SK-N-SH treated with all-trans-retinoic acid at 6 μM for 48 hours (cell line): ENCODE results near the gene STT3A.
"Not testable (repeated sequence)": the region's sequence is repeated elsewhere in the genome, so short reads cannot be mapped to it uniquely, and the experiment has no call there.

Experiments used
- ATAC-seq: fragments of 200-7000 bp; cut with Tn5 transposase; 3 replicates; pipeline ENCODE4 v1.9.1; 2020; ENCODE audit warnings: mild to moderate bottlenecking, moderate library complexity
- ARNTL ChIP-seq: fragments of 450-650 bp; formaldehyde crosslinking; IDR thresholded peaks from 2 replicates; pipeline ENCODE4 v1.5.0; 2020; ENCODE audit warnings: low read depth, mild to moderate bottlenecking, moderate library complexity, borderline replicate concordance
- BACH2 ChIP-seq: fragments of 250-450 bp; sonication (Bioruptor Pico); IDR thresholded peaks from 2 replicates; pipeline ENCODE4 v1.9.0; 2021; ENCODE audit warnings: mild to moderate bottlenecking, borderline replicate concordance
- CREB5 ChIP-seq: fragments of 250-450 bp; sonication (Bioruptor Pico); IDR thresholded peaks from 2 replicates; pipeline ENCODE4 v1.5.1; 2020; ENCODE audit warnings: low read depth, mild to moderate bottlenecking, moderate library complexity
- CSDC2 ChIP-seq: fragments of 250-450 bp; sonication (Bioruptor Pico); IDR thresholded peaks from 2 replicates; pipeline ENCODE4 v1.5.0; 2020; ENCODE audit warnings: mild to moderate bottlenecking, moderate library complexity
- ESRRG ChIP-seq: fragments of 250-450 bp; sonication (Bioruptor Pico); IDR thresholded peaks from 2 replicates; pipeline ENCODE4 v1.6.1; 2021; ENCODE audit warnings: mild to moderate bottlenecking
- GLIS3 ChIP-seq: fragments of 250-450 bp; sonication (Bioruptor Pico); IDR thresholded peaks from 2 replicates; pipeline ENCODE4 v1.5.0; 2020; ENCODE audit warnings: mild to moderate bottlenecking, moderate library complexity
- ISL1 ChIP-seq: fragments of 250-450 bp; sonication (Bioruptor Pico); IDR thresholded peaks from 2 replicates; pipeline ENCODE4 v2.1.2; 2022; ENCODE audit warnings: mild to moderate bottlenecking, moderate library complexity
- PATZ1 ChIP-seq: fragments of 250-450 bp; sonication (Bioruptor Pico); IDR thresholded peaks from 2 replicates; pipeline ENCODE4 v1.8.0; 2020; ENCODE audit warnings: mild to moderate bottlenecking, moderate library complexity, borderline replicate concordance
- POU6F1 ChIP-seq: fragments of 250-450 bp; sonication (Bioruptor Pico); IDR thresholded peaks from 2 replicates; pipeline ENCODE4 v1.8.0; 2021; ENCODE audit warnings: low read depth, mild to moderate bottlenecking, moderate library complexity, borderline replicate concordance
- PPARA ChIP-seq: fragments of 250-450 bp; sonication (Bioruptor Pico); IDR thresholded peaks from 2 replicates; pipeline ENCODE4 v1.5.0; 2020; ENCODE audit warnings: mild to moderate bottlenecking, borderline replicate concordance
- RARB ChIP-seq: fragments of 250-450 bp; sonication (Bioruptor Pico); IDR thresholded peaks from 2 replicates; pipeline ENCODE4 v1.8.0; 2021; ENCODE audit warnings: mild to moderate bottlenecking, moderate library complexity
- SNAI2 ChIP-seq: fragments of 250-450 bp; sonication (Bioruptor Pico); IDR thresholded peaks from 2 replicates; pipeline ENCODE4 v1.5.0; 2020; ENCODE audit warnings: mild to moderate bottlenecking, moderate library complexity
- TCF4 ChIP-seq: fragments of 250-450 bp; sonication (Bioruptor Pico); IDR thresholded peaks from 2 replicates; pipeline ENCODE4 v1.8.0; 2021; ENCODE audit warnings: mild to moderate bottlenecking, moderate library complexity, borderline replicate concordance
- TOX ChIP-seq: fragments of 250-450 bp; sonication (Bioruptor Pico); IDR thresholded peaks from 2 replicates; pipeline ENCODE4 v1.8.0; 2021; ENCODE audit warnings: mild to moderate bottlenecking, moderate library complexity, borderline replicate concordance
- TSHZ2 ChIP-seq: fragments of 250-450 bp; sonication (Bioruptor Pico); IDR thresholded peaks from 2 replicates; pipeline ENCODE4 v1.5.0; 2020; ENCODE audit warnings: mild to moderate bottlenecking, moderate library complexity
- ZC3H10 ChIP-seq: fragments of 250-450 bp; sonication (Bioruptor Pico); IDR thresholded peaks from 2 replicates; pipeline ENCODE4 v1.5.1; 2021; ENCODE audit warnings: mild to moderate bottlenecking, moderate library complexity
- ZFP3 ChIP-seq: fragments of 250-450 bp; sonication (Bioruptor Pico); IDR thresholded peaks from 2 replicates; pipeline ENCODE4 v1.5.0; 2020; ENCODE audit warnings: mild to moderate bottlenecking, moderate library complexity
- ZFP30 ChIP-seq: fragments of 450-650 bp; formaldehyde crosslinking; IDR thresholded peaks from 2 replicates; pipeline ENCODE4 v1.5.0; 2022; ENCODE audit warnings: mild to moderate bottlenecking, moderate library complexity
- ZNF565 ChIP-seq: fragments of 450-650 bp; formaldehyde crosslinking; conservative IDR thresholded peaks from 2 replicates; pipeline ENCODE4 v1.5.0; 2020; ENCODE audit warnings: low read depth, mild to moderate bottlenecking, moderate library complexity
- ZNF70 ChIP-seq: fragments of 450-650 bp; formaldehyde crosslinking; IDR thresholded peaks from 2 replicates; pipeline ENCODE4 v1.5.0; 2020; ENCODE audit warnings: mild to moderate bottlenecking, moderate library complexity
- ZNF8 ChIP-seq: fragments of 450-650 bp; formaldehyde crosslinking; IDR thresholded peaks from 2 replicates; pipeline ENCODE4 v1.5.0; 2020; ENCODE audit warnings: mild to moderate bottlenecking, moderate library complexity
- TF ChIP-seq, protein P1 (sequence below): fragments of 250-450 bp; sonication (Bioruptor Pico); IDR thresholded peaks from 2 replicates; pipeline ENCODE4 v1.5.1; 2021; ENCODE audit warnings: mild to moderate bottlenecking, moderate library complexity

STT3A gene

GRCh38 chr11:125570952-125571351 is 21.7 kb upstream of the STT3A start (continued):
- no peak for TF ChIP-seq TOX (CRISPR knock-in tag)
- TF ChIP-seq ZNF565: no peak
- no peak for TF ChIP-seq PPARA (CRISPR knock-in tag)
- TF ChIP-seq, protein P1, sequence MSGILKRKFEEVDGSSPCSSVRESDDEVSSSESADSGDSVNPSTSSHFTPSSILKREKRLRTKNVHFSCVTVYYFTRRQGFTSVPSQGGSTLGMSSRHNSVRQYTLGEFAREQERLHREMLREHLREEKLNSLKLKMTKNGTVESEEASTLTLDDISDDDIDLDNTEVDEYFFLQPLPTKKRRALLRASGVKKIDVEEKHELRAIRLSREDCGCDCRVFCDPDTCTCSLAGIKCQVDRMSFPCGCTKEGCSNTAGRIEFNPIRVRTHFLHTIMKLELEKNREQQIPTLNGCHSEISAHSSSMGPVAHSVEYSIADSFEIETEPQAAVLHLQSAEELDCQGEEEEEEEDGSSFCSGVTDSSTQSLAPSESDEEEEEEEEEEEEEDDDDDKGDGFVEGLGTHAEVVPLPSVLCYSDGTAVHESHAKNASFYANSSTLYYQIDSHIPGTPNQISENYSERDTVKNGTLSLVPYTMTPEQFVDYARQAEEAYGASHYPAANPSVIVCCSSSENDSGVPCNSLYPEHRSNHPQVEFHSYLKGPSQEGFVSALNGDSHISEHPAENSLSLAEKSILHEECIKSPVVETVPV (CRISPR knock-in tag): no peak
- no peak for TF ChIP-seq ZNF70
- no peak for TF ChIP-seq ESRRG (CRISPR knock-in tag)
- no peak for TF ChIP-seq PATZ1 (CRISPR knock-in tag)

DNA sequence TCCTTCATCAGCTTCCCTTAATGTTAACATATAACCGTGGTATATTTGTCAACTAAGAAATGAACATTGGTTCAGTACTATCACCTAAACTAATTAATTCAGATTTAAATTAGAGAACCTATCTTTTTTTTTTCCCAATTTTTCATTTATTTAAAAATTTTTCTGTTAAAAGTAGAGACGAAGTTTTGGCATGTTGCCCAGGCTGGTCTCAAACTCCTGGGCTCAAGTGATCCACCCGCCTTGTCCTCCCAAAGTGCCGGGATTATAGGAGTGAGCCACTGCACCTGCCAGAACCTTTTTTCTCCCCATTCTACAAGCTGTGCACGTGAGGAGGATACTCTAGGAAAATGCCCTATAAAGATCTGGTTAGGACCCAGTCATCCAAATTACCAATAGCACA is 19.7 kb upstream of the STT3A start:
- TF ChIP-seq PPARA (CRISPR knock-in tag) (no peak), TCF4 (CRISPR knock-in tag) (no peak), ISL1 (CRISPR knock-in tag) (no peak), ARNTL (no peak), ESRRG (CRISPR knock-in tag) (no peak), ZC3H10 (CRISPR knock-in tag) (no peak), GLIS3 (CRISPR knock-in tag) (no peak), ZFP3 (CRISPR knock-in tag) (no peak), TSHZ2 (CRISPR knock-in tag) (no peak), ZNF70 (no peak), CSDC2 (no peak), ZNF8 (CRISPR knock-in tag) (no peak), ZNF565 (no peak), TOX (CRISPR knock-in tag) (no peak)
- no peak for ATAC-seq

- not testable (repeated sequence) for ATAC-seq
These were observed 15.5 kb upstream of the STT3A start for GRCh38 chr11:125577181-125577580.

GRCh38 chr11:125578783-125579182 is 13.9 kb upstream of the STT3A start:
- no peak for ATAC-seq
- TF ChIP-seq ZNF70: no peak
- TF ChIP-seq, protein P1 (CRISPR knock-in tag): no peak
- TF ChIP-seq ESRRG (CRISPR knock-in tag): no peak
- TF ChIP-seq ZFP30: no peak
- TF ChIP-seq TOX (CRISPR knock-in tag): no peak
- no peak for TF ChIP-seq ZNF565
- TF ChIP-seq TCF4 (CRISPR knock-in tag): no peak
- TF ChIP-seq POU6F1: no peak

DNA sequence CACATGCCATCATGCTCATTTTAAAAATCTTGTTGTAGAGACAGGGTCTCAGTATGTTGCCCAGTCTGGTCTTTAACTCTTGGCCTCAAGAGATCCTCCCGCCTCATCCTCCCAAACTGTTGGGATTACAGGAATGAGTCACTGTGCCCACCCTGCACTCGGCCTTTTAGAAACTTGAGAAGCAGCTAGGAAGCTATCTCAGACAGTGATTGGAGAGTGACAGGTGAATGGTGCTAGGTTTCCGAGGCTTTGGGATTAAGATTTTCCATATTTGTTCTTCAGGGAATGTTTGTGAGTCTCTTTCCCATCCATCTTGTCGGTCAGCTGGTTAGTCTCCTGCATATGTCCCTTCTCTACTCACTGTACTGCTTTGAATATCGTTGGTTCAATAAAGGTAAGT is 12.8 kb upstream of the STT3A start:
- no peak for ATAC-seq
- TF ChIP-seq RARB (CRISPR knock-in tag): no peak
- no peak for TF ChIP-seq CSDC2
- TF ChIP-seq BACH2 (CRISPR knock-in tag): no peak
- no peak for TF ChIP-seq ZNF565
- no peak for TF ChIP-seq SNAI2 (CRISPR knock-in tag)
- no peak for TF ChIP-seq POU6F1
- no peak for TF ChIP-seq ZFP30
- no peak for TF ChIP-seq CREB5 (CRISPR knock-in tag)
- TF ChIP-seq ZC3H10 (CRISPR knock-in tag): no peak
- no peak for TF ChIP-seq TCF4 (CRISPR knock-in tag)
